Superior temporal gyrus (tissue), 1 donor: ENCODE measurements around the gene GAREM1.

Experiments
- DNase-seq: peaks from one replicate; pipeline ENCODE4 v3.0.0-alpha.2; 2016; ENCODE audit errors: extremely low spot score

Gene GAREM1

GRCh38 chr18:32328974-32329373, 141.7 kb downstream of the GAREM1 start:
- DNase-seq: no peak

- DNase-seq: no peak
Observed at GRCh38 chr18:32328379-32328778, 142.3 kb downstream of the GAREM1 start.

GRCh38 chr18:32326450-32327308, 144.0 kb downstream of the GAREM1 start:
- DNase-seq: peak; percentile 60

- DNase-seq: no peak
Observed at GRCh38 chr18:32324181-32324580, 146.5 kb downstream of the GAREM1 start.

- DNase-seq: no peak
Observed at GRCh38 chr18:32321826-32322225, 148.9 kb downstream of the GAREM1 start.

GRCh38 chr18:32319084-32319483, 151.6 kb downstream of the GAREM1 start:
- DNase-seq: no peak

- no peak for DNase-seq
Observed at GRCh38 chr18:32318581-32318980, 152.1 kb downstream of the GAREM1 start.

GRCh38 chr18:32317651-32318050, 153.0 kb downstream of the GAREM1 start:
- no peak for DNase-seq

GRCh38 chr18:32315881-32316280, 154.8 kb downstream of the GAREM1 start:
- no peak for DNase-seq

- DNase-seq: no peak
Observed at GRCh38 chr18:32310774-32311173, 159.9 kb downstream of the GAREM1 start.

- DNase-seq: peak; percentile 53
Observed at GRCh38 chr18:32310101-32310500, 160.6 kb downstream of the GAREM1 start.

GRCh38 chr18:32308493-32309120, 162.1 kb downstream of the GAREM1 start:
- DNase-seq: no peak

GRCh38 chr18:32303400-32303799, 167.3 kb downstream of the GAREM1 start:
- DNase-seq: no peak

GRCh38 chr18:32302806-32303205, 167.9 kb downstream of the GAREM1 start:
- no peak for DNase-seq

- no peak for DNase-seq
Observed at GRCh38 chr18:32301976-32302743, 168.5 kb downstream of the GAREM1 start.

GRCh38 chr18:32301361-32301760, 169.3 kb downstream of the GAREM1 start:
- DNase-seq: no peak

- DNase-seq: no peak
Observed at GRCh38 chr18:32300914-32301313, 169.8 kb downstream of the GAREM1 start.

- DNase-seq: no peak
Observed at GRCh38 chr18:32299484-32299883, 171.2 kb downstream of the GAREM1 start.

GRCh38 chr18:32298171-32298667, 172.5 kb downstream of the GAREM1 start:
- DNase-seq: no peak

GRCh38 chr18:32297579-32298170, 173.0 kb downstream of the GAREM1 start:
- no peak for DNase-seq

GRCh38 chr18:32296851-32297250, 173.8 kb downstream of the GAREM1 start:
- no peak for DNase-seq

GRCh38 chr18:32295604-32296003, 175.1 kb downstream of the GAREM1 start:
- DNase-seq: no peak
